ENCODE measurements around the gene SPEM2. TPM values are rescaled to one million over a fixed set of nuclear protein-coding genes. Genes with fewer than 3 reads are reported as not detected.
A peak's percentile ranks its signal among the peaks of the same experiment; 100 is the strongest.

Gene SPEM2
- polyA plus RNA-seq (2014; cell fraction: cytosol; rRNA removed), result not detected in 2 replicates
- 0.21 and 1.3 TPM in 2 replicates for polyA plus RNA-seq (2014; cell fraction: nucleus; rRNA removed)

- DNase-seq (ENCODE audit: low spot score), result no peak
These were observed at the start of gene SPEM2 for GRCh38 chr17:7425316-7425715. SPEM2 (plus strand) TSS chr17:7425616; CDS start chr17:7425689, 73 bp downstream.

- no peak for DNase-seq (ENCODE audit: low spot score)
These were observed 46.3 kb upstream of the SPEM2 start for GRCh38 chr17:7379134-7379533.

GRCh38 chr17:7380321-7380720 is 45.1 kb upstream of the SPEM2 start:
- no peak for DNase-seq (ENCODE audit: low spot score)

- no peak for DNase-seq (ENCODE audit: low spot score)
These were observed 44.3 kb upstream of the SPEM2 start, which contains the start of gene TNK1 for GRCh38 chr17:7380855-7381683. TNK1 (plus strand) TSS chr17:7381089; CDS start chr17:7382927, 1,838 bp downstream.

GRCh38 chr17:7382901-7383300 is 42.5 kb upstream of the SPEM2 start:
- no peak for DNase-seq (ENCODE audit: low spot score)

GRCh38 chr17:7383371-7383741 is 42.1 kb upstream of the SPEM2 start:
- no peak for DNase-seq (ENCODE audit: low spot score)

- DNase-seq (ENCODE audit: low spot score), result peak; percentile 71
These were observed 41.5 kb upstream of the SPEM2 start for GRCh38 chr17:7383742-7384488.

GRCh38 chr17:7384489-7385081 is 40.8 kb upstream of the SPEM2 start:
- DNase-seq (ENCODE audit: low spot score), result peak; percentile 35

GRCh38 chr17:7388856-7389255 is 36.6 kb upstream of the SPEM2 start:
- no peak for DNase-seq (ENCODE audit: low spot score)

GRCh38 chr17:7389924-7390910 is 35.2 kb upstream of the SPEM2 start:
- no peak for DNase-seq (ENCODE audit: low spot score)

GRCh38 chr17:7391307-7391706 is 34.1 kb upstream of the SPEM2 start:
- no peak for DNase-seq (ENCODE audit: low spot score)

- no peak for DNase-seq (ENCODE audit: low spot score)
These were observed 32.5 kb upstream of the SPEM2 start for GRCh38 chr17:7392696-7393612.

GRCh38 chr17:7393613-7394451 is 31.6 kb upstream of the SPEM2 start:
- DNase-seq (ENCODE audit: low spot score), result no peak

- peak; percentile 90 for DNase-seq (ENCODE audit: low spot score)
These were observed 30.8 kb upstream of the SPEM2 start, which contains the start of gene PLSCR3 for GRCh38 chr17:7394452-7395191. PLSCR3 (minus strand) TSS chr17:7394525; CDS start chr17:7394110, 415 bp downstream.

- DNase-seq (ENCODE audit: low spot score), result no peak
These were observed 29.3 kb upstream of the SPEM2 start for GRCh38 chr17:7396147-7396546.

GRCh38 chr17:7398612-7399011 is 26.8 kb upstream of the SPEM2 start:
- DNase-seq (ENCODE audit: low spot score), result no peak

- DNase-seq (ENCODE audit: low spot score), result no peak
These were observed 22.2 kb upstream of the SPEM2 start for GRCh38 chr17:7403043-7403726.

- DNase-seq (ENCODE audit: low spot score), result no peak
These were observed 21.8 kb upstream of the SPEM2 start for GRCh38 chr17:7403727-7403976.
